Anterior cingulate cortex (tissue), 58 donors: ENCODE measurements around the gene TAF1D.
"Not testable (repeated sequence)": the region's sequence is repeated elsewhere in the genome, so short reads cannot be mapped to it uniquely, and the experiment has no call there.

Experiments used
- DNase-seq, 58 donors: peaks; one replicate each; lab custom pipeline; 2025; lab: John Stamatoyannopoulos, UW

Gene TAF1D, protein sequence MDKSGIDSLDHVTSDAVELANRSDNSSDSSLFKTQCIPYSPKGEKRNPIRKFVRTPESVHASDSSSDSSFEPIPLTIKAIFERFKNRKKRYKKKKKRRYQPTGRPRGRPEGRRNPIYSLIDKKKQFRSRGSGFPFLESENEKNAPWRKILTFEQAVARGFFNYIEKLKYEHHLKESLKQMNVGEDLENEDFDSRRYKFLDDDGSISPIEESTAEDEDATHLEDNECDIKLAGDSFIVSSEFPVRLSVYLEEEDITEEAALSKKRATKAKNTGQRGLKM

DNA sequence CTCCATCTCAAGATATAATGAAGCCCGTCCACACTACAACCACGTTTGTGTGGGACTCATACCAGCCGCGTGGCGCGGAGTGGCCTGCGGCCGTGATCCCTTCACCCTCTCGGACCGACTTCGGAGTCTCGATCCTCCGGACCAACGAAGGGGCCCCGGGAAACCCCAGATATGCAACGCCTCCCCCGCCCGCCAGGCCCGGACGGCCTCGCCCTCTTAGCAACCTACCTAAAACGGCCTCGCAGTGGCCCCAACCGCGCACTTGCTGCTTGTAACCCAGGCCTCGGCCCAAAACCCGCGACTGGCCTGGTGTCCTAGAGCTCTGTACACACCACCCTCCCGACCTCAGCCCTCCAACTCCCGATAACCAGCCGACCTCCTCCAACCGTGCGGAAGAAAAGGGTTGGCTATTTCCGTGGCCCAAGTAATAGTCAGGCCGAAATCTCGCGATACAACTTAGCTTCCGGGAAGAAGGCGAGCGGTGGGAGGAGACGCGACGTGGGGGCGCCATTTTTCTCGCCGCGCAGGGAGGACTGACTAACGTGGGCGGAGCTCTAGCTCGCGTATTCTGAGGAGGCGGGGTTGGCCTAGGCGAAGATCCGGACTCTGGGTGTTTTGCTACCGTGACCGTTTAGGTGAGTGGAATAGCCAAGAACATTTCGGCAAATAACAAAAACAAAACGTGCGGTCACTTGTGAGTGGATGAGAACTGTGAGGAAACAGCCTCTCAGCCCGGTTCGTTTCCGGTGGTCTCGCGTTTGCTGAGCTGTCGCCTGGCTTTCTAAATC lies at the start of gene TAF1D, which contains the start of gene C11orf54:
Gene TAF1D, minus strand, starts transcription at position 402 of the 788 bp plus-strand sequence. CDS start 2,191 bp downstream, outside the sequence.
Gene C11orf54, plus strand, starts transcription at position 579 of the 788 bp plus-strand sequence. CDS start 5,722 bp downstream, outside the sequence.
- DNase-seq, result peak; percentile 63 to 97 (median 92)

DNA sequence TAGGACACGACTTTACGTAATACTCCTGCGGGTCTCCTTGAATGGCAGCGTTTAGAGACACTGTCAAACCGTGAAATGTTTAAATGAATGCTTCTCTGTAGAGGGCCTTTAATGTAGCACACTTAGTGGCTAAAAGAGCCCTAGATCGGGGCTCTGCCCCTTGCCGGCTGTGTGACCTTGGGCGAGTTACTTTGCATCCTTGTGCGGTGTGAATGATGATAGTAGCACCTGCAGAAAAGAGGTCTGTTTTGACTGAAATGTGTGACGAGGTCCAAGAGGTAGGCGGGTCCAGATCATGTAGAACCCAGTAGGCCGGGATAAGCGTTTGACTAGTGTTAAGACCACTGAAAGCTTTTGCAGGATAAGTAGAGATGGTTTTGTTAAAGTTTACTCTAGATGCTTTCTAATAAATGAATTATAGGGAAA lies 43.7 kb upstream of the TAF1D start:
- DNase-seq, result peak in 2 of 58 donors; percentile 16 to 40

DNA sequence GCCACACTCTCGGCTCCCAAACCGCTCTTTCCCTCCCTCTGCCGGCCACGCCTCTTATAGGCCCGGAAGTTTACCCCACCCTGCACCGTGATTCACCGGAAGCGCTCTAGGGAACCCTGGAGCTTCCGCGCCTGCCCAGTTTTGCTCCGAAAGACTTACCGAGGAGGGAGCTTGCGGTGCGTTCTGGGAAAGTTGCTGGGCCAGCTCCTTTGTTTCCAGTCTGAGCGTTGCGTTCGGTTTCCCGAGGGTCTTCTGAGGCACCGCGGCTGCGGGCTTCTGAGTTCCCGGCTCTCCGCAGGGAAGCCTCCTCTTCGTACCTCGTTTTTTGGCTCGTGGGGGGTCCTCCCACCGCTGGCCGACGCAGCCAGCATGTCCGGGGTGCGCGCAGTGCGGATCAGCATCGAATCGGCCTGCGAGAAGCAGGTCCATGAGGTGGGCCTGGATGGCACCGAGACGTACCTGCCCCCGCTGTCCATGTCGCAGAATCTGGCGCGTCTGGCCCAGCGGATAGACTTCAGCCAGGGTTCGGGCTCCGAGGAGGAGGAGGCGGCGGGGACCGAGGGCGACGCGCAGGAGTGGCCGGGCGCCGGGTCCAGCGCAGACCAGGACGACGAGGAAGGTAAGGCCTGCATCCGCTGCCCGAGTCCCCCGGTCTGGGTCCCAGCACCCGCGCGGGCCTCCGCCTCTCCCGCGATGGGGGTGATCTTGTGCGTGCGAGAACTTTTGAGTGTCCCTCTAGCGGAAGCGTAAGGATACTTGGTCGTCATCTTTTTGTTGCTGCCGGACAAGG lies 43.0 kb upstream of the TAF1D start, which contains the start of gene MED17:
Gene MED17, plus strand, starts transcription at position 138 of the 790 bp plus-strand sequence. Its CDS starts 232 bp downstream, at position 370.
- DNase-seq, result peak; percentile 48 to 96 (median 91)

DNA sequence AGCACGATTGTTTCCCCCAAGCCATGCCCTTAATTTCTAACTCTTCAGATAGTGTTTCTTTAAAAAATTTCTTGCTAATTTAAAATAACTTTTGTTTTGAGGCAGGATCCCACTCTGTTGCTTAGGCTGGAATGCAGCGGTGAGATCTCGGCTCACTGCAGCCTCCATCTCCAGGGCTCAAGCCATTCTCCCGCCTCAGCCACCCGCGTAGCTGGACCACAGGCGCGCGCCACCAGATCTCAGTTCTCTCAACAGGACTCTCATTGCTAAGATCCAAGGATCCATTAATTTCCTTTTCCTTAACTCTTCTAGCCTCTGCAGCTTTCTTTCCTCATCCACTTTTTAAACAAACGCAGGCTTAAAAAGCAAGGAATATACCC lies 42.5 kb upstream of the TAF1D start:
- peak in 1 of 58 donors; percentile 75 for DNase-seq

DNA sequence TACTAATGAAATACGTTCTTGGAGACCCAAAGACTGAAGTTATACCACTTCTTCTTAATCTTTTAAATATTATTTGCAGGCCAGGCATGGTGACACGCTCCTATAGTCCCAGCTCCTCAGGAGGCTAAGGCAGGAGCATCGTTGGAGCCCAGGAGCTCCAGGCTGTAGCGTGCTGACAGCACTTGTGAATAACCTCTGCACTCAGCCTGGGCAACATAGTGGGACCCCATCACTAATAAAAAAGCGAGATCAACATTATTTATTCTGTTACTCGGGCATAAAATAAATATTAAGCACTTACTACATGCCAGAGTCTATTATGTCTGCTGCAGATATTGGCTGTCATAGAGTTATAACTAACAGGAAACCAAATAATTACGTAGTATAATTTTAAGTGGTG lies 42.1 kb upstream of the TAF1D start:
- no peak for DNase-seq

DNA sequence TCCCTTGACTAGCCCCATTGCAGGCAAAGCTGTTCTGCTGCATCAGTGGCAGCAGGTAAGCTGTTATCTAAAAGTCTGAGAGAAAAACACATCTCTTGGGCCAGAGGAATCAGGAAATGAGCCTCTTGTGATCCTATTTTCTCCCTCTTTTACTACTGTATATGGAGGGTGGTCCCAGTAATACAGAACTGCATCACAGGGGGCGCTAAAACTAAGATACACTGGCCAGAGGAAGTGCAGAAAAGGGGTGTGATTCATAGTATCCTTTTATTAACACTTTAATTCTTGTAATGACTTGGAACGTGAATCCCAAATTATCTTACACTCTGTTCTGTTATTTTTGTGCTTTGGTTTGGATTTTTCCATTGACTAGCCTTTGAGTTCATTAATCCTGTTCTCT lies 34.0 kb upstream of the TAF1D start:
- DNase-seq, result no peak

DNA sequence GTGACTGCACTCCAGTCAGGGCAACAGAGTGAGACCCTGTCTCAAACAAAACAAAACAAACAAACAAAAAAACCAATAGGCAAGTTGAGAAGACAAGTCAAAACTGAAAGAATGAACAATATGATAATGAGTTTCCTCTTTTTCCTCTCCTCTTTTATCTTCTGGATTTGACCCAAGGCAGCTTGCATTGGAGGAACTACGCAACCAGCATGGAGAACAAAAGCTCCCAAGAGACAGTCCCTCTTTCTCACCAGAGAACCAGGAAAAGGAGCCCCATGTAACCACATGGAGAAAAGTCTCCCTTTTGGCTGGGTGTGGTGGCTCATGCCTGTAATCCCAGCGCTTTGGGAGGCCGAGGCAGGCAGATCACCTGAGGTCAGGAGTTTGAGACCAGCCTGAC lies 33.3 kb upstream of the TAF1D start:
- DNase-seq, result not testable (repeated sequence)

DNA sequence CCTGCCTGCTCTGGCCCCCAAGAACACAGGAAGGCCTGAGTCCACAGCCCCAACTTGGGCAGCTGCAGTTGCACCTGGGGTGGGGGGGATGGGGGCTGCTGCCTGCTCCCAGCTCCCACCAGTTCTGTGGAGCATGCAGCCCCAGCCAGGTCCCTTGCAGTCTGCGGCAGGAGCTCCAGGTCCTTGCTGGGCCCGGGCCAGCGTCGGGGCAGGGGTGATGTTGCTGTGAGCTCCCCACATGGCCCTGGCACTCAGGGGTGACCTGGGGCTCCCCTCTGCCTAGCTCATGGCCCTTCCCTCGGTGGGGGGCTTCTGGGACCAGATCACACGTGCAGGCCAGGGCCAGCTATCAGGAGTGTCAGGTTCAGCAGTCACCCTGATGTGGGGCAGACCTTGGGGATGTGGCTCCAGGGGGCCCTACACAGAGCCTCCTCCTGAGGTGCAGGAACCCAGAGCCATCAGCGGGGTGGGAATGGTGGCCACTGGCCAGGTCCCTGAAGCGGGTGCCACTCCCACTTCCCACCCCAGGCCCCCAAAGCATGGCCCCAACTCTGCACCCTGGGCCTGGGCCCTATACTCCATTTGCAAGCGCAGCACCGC lies 32.4 kb upstream of the TAF1D start:
- no peak for DNase-seq

DNA sequence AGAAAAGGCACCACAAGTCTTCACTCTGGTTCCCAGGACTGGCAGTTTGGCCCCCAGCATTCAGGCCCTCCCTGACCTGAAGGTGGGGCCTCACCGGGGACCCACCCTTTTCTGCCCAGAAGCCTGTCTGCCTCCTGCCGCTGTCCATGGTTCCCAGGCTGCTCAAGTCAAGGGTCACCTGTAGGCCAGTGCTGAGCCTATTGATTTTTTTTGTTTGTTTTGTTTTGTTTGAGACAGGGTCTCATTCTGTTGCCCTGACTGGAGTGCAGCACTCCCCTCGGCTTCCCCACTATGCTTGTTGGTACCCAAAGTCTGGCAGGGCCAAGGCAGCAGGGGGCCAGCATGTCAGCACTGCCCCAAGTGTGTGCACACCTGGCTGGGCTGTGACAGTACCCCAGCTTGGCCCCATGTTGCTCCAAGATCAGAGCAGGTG lies 31.8 kb upstream of the TAF1D start:
- no peak for DNase-seq

DNA sequence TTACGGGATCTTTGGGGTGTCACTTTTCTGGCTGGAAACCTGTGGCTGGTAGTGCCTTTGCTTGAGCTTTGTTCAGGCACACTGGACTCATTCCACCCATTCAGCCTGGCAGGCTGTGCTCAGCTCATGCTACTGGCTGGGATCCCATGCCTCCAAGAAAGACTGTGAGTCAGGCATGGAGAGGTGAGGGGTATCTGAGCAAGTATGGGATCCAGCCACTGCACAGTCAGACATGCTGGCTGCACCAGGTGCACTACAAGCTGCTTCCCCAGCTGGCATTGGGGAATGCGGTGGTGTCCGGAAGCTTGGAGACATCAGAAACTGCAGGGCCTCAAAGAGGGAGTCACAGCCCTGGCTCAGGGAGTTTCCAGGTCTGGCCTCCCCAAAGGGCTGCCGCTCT lies 30.8 kb upstream of the TAF1D start:
- DNase-seq, result no peak

DNA sequence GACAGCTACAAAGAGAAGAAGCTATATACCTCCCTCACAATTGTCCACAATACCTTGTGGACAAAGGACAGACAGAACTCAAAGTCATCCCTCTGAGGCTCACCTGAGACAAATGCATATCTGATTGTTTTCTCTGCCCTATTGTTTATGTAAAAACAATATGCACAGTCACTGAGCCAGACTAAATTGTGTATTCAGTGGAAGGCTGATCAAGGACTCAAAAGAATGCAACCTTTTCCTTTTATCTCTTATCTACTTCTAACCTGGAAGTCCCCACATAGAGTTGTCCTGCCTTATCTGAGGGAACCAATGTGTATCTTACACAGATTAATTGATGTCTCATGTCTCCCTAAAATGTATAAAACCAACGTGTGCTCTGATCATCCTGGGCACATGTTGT lies 28.9 kb upstream of the TAF1D start:
- no peak for DNase-seq

DNA sequence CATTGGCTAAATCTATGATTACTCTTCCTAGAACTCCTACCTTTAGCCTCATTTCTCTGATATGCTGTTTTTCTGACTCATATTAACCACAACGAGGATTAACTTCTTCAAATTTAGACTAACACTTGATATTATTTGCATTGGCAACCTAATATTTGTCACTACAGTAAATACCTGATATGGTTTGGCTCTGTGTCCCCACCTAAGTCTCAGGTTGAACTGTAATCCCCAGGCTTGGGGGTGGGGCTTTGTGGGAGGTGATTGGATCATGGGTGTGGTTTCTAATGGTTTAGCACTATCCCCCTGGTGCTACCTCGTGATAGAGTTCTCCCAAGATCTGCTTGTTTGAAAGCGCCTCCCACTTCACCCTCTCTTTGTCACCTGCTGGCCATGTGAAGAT lies 25.7 kb upstream of the TAF1D start:
- DNase-seq, result no peak

DNA sequence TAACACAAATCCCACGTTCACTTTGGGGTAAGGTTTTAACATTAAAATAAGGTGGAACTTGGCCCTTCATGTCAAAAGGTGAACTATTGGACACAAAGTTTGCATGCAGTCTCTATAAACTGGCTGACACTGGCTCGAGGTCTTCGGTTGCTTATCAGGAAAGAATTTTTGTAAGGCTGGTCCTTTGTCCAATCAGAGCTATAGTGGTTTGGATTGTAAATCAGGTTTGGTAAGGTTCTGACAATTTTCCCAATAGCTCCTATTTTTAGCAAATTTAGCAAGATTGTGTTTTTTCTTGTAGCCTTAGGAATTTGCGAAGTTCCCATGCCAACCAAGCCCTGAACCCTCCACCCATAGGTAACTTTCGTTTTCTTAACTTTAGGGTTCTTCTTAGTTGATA lies 25.2 kb upstream of the TAF1D start:
- no peak for DNase-seq

DNA sequence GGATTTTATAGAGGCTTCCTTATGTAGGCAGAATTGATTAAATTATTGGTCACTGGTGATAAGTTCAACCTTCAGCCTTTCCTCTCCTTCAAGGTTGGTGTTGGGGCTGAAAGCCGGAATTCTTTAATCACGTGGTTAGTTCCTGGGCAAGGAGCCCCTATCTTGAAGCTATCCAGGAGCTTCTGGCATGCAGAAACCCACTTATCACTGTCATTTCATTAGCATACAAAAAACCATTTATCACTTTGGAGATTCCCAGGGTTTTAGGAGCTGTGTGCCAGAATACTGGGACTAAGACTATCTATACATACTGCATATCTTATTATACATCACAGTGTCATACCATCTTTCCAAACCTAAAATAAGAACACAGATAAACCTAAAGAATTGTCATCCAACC lies 24.3 kb upstream of the TAF1D start:
- DNase-seq, result no peak

DNA sequence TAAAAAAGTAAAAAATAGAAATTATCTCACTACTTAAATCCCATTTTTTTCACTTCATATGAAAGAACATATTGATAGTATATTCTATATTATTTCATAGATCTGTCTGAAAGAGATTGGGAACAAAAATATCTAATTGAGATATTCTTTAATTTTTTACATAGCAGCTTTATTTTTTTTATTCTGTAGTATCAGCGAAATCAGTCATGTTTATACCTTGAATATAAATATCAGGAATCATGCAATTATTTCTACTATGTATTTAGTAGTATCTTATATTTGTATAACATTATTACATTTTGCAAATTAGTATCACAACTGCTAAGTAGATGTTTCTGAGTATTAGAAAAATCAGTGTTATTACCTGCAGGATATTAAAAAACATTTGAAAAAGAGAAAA lies 20.6 kb upstream of the TAF1D start:
- DNase-seq, result no peak

DNA sequence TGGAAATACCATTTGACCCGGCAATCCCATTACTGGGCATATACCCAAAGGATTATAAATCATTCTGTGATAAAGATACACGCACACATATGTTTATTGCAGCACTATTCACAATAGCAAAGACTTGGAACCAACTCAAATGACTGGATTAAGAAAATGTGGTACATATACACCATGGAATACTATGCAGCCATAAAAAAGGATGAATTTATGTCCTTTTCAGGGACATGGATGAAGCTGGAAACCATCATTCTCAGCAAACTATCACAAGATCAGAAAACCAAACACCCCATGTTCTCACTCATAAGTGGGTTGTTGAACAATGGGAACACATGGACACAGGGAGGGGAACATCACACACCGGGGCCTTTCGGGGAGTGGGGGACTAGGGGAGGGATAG lies 17.8 kb upstream of the TAF1D start:
- not testable (repeated sequence) for DNase-seq

DNA sequence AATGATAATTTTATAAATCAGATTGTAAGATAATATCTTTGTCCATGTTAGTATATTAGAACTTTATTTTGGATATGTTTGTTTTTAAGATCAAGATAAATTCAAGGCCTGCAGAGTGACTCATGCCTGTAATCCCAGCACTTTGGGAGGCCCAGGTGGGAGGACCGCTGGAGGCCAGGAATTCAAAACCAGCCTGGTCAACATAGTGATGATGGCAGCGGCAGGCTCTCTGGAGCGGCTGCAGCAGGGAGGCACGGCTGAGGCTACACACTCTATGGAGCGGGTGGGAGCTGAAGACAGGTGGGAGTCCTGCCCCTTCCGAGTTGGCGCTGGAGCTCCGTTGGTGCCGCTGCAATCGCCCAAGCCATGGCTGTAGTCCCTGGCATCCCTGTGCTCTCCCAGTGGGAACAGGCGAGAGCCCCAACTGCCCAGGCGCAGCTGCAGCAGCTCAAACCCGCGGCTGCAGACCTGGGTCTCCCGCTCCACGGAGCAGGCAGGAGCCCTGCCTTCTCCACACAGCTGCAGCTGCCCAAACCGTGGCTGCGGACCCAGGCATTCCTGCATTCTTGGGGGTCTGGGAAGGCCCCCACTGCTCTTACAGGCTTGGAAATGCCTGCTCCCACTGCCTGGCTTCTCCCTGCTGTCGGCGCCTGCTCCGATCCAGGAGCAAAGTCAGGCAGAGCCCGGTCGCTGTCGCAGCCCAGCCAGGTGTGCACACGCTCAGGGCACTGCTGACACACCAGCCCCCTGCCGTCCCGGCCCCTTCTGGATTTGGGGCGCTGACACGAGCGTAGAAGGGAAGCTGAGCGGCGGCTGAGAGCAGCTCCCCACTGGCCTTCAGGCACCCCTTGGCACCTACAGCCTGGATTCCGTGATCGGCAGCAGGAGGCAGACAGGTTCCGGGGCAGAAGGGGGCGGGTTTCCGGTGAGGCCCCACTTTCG lies 16.9 kb upstream of the TAF1D start:
- no peak for DNase-seq

DNA sequence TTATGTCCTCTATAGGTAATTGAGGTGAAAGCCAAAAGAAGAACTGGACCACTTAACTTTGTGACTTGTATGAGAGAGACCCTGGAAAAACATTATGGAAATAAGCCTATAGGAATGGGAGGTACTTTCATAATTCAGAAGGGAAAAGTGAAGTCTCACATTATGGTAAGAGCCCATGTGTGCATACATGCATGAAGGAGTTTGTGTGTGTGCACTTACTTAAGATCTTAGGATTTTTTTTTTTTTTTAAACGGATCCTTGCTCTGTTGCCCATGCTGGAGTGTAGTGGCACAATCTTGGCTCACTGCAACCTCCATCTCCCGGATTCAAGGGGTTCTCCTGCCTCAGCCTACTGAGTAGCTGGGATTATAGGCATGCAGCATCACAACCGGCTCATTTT lies 16.0 kb upstream of the TAF1D start:
- no peak for DNase-seq

DNA sequence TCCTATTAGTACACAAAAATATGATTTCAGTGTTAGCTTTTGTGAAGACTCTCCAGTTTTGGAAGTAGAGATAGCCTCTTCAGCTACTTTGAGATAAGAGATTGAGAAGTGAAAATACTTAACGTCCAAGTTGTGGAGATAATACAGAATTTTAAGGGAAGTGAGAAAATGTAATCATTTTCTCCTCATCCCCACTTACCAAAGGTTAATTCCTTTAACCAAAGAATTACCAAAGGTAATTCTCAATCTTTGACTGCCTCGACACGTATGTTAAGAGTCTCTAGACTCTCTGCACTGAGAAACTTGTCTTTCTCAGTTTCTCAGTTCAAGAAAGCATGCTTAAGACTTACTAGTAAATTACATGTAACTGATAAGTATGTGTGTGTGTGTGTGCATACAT lies 15.5 kb upstream of the TAF1D start:
- DNase-seq, result no peak
